Activated naive CD8-positive, alpha-beta T cell treated with anti-CD3 and anti-CD28 coated beads, Interleukin-2, amount 50 U/mL, for 24 hours (primary cell): ENCODE measurements around the gene TARDBP.
"Not testable (repeated sequence)": the region's sequence is repeated elsewhere in the genome, so short reads cannot be mapped to it uniquely, and the experiment has no call there.

Experiments used
- ATAC-seq: fragments of 150-1000 bp; cut with Tn5 transposase; one replicate; pipeline ENCODE4 v1.10.0; 2021
- DNase-seq: peaks from one replicate; pipeline ENCODE4 v3.0.0; 2021
- H3K27ac Mint-ChIP-seq: one replicate; pipeline ENCODE4 v1.8.0; 2021; ENCODE audit warnings: mild to moderate bottlenecking, mixed read lengths
- H3K27me3 Mint-ChIP-seq: one replicate; pipeline ENCODE4 v1.8.0; 2021; ENCODE audit warnings: mixed read lengths
- H3K36me3 Mint-ChIP-seq: one replicate; pipeline ENCODE4 v1.8.0; 2021; ENCODE audit warnings: low read depth, mixed read lengths
- H3K4me1 Mint-ChIP-seq: one replicate; pipeline ENCODE4 v1.8.0; 2021; ENCODE audit warnings: mixed read lengths
- H3K4me3 Mint-ChIP-seq: one replicate; pipeline ENCODE4 v1.8.0; 2021; ENCODE audit warnings: mild to moderate bottlenecking, moderate library complexity, mixed read lengths
- H3K9me3 Mint-ChIP-seq: one replicate; pipeline ENCODE4 v1.8.0; 2021; ENCODE audit warnings: mixed read lengths

The TARDBP gene

GRCh38 chr1:11054666-11055065 is 42.2 kb downstream of the TARDBP start:
- Mint-ChIP-seq H3K9me3 (no peaks in the 10 kb centered on the region), H3K4me3 (no peak overlapping the region), H3K27ac (no peak overlapping the region), H3K36me3 (peaks cover 28% of the 10 kb centered on the region), H3K27me3 (no peaks in the 10 kb centered on the region), H3K4me1 (peaks cover 26% of the 10 kb centered on the region)
- ATAC-seq: no peak
- DNase-seq: no peak

- peaks cover 30% of the 10 kb centered on the region for H3K36me3 Mint-ChIP-seq
- DNase-seq (no peak), ATAC-seq (no peak)
- H3K9me3 Mint-ChIP-seq: no peaks in the 10 kb centered on the region
- peaks cover 30% of the 10 kb centered on the region for H3K4me1 Mint-ChIP-seq
- no peaks in the 10 kb centered on the region for H3K27me3 Mint-ChIP-seq
- H3K27ac Mint-ChIP-seq: no peak overlapping the region
- no peak overlapping the region for H3K4me3 Mint-ChIP-seq
Observed at GRCh38 chr1:11055676-11056075, 43.2 kb downstream of the TARDBP start.

- no peak overlapping the region for H3K4me3 Mint-ChIP-seq
Observed at GRCh38 chr1:11056504-11056903, 44.0 kb downstream of the TARDBP start.

GRCh38 chr1:11057477-11057876 is 45.0 kb downstream of the TARDBP start:
- Mint-ChIP-seq H3K27me3 (no peaks in the 10 kb centered on the region), H3K27ac (peak overlapping the region; percentile 95), H3K4me1 (peaks cover 47% of the 10 kb centered on the region), H3K9me3 (no peaks in the 10 kb centered on the region), H3K36me3 (peaks cover 41% of the 10 kb centered on the region), H3K4me3 (peak overlapping the region; percentile 95)
- DNase-seq (no peak), ATAC-seq (no peak)

More at GRCh38 chr1:11056504-11056903, 44.0 kb downstream of the TARDBP start:
- Mint-ChIP-seq H3K27ac (no peak overlapping the region), H3K36me3 (peaks cover 34% of the 10 kb centered on the region), H3K4me1 (peaks cover 39% of the 10 kb centered on the region), H3K9me3 (no peaks in the 10 kb centered on the region), H3K27me3 (no peaks in the 10 kb centered on the region)
- DNase-seq (no peak), ATAC-seq (no peak)

GRCh38 chr1:11058026-11058425 is 45.6 kb downstream of the TARDBP start:
- DNase-seq: no peak
- Mint-ChIP-seq H3K36me3 (peaks cover 45% of the 10 kb centered on the region), H3K27me3 (no peaks in the 10 kb centered on the region), H3K27ac (peak overlapping the region; percentile 95), H3K4me3 (peak overlapping the region; percentile 95), H3K9me3 (no peaks in the 10 kb centered on the region), H3K4me1 (peaks cover 50% of the 10 kb centered on the region)
- no peak for ATAC-seq

GRCh38 chr1:11058595-11059154 is 46.2 kb downstream of the TARDBP start:
- H3K27me3 Mint-ChIP-seq: no peaks in the 10 kb centered on the region
- H3K4me1 Mint-ChIP-seq: peaks cover 56% of the 10 kb centered on the region
- no peaks in the 10 kb centered on the region for H3K9me3 Mint-ChIP-seq
- peaks cover 51% of the 10 kb centered on the region for H3K36me3 Mint-ChIP-seq
- H3K27ac Mint-ChIP-seq: peak overlapping the region; percentile 95
- H3K4me3 Mint-ChIP-seq: peak overlapping the region; percentile 95
- no peak for ATAC-seq
- DNase-seq: no peak

GRCh38 chr1:11059155-11059967 is 46.9 kb downstream of the TARDBP start:
- Mint-ChIP-seq H3K4me1 (peaks cover 60% of the 10 kb centered on the region), H3K4me3 (peak overlapping the region; percentile 95), H3K9me3 (no peaks in the 10 kb centered on the region), H3K36me3 (peaks cover 50% of the 10 kb centered on the region), H3K27ac (peak overlapping the region; percentile 95), H3K27me3 (no peaks in the 10 kb centered on the region)
- DNase-seq (no peak), ATAC-seq (peak; percentile 0)

GRCh38 chr1:11059968-11060830 is 47.7 kb downstream of the TARDBP start, which contains the start of gene SRM:
SRM (minus strand) TSS chr1:11060018; CDS start chr1:11059943, 75 bp downstream.
- H3K36me3 Mint-ChIP-seq: peaks cover 53% of the 10 kb centered on the region
- peak; percentile 93 for DNase-seq
- H3K27ac Mint-ChIP-seq: peak within 1 kb of the TSS; percentile 95
- peaks cover 60% of the 10 kb centered on the region for H3K4me1 Mint-ChIP-seq
- peak; percentile 93 for ATAC-seq
- no peaks in the 10 kb centered on the region for H3K9me3 Mint-ChIP-seq
- H3K27me3 Mint-ChIP-seq: no peaks in the 10 kb centered on the region
- peak within 1 kb of the TSS; percentile 95 for H3K4me3 Mint-ChIP-seq

- H3K27ac Mint-ChIP-seq: peak overlapping the region; percentile 73
- peak overlapping the region; percentile 93 for H3K4me3 Mint-ChIP-seq
- ATAC-seq (no peak), DNase-seq (no peak)
- peaks cover 59% of the 10 kb centered on the region for H3K4me1 Mint-ChIP-seq
- peaks cover 65% of the 10 kb centered on the region for H3K36me3 Mint-ChIP-seq
- H3K27me3 Mint-ChIP-seq: no peaks in the 10 kb centered on the region
- H3K9me3 Mint-ChIP-seq: no peaks in the 10 kb centered on the region
Observed at GRCh38 chr1:11061652-11062365, 49.4 kb downstream of the TARDBP start.

GRCh38 chr1:11062965-11063401 is 50.5 kb downstream of the TARDBP start:
- Mint-ChIP-seq H3K4me1 (peaks cover 49% of the 10 kb centered on the region), H3K27ac (peak overlapping the region; percentile 64), H3K9me3 (no peaks in the 10 kb centered on the region), H3K4me3 (peak overlapping the region; percentile 47), H3K27me3 (no peaks in the 10 kb centered on the region), H3K36me3 (peaks cover 60% of the 10 kb centered on the region)
- DNase-seq (peak; percentile 48), ATAC-seq (peak; percentile 31)

GRCh38 chr1:11063937-11064537 is 51.6 kb downstream of the TARDBP start:
- not testable (repeated sequence) for ATAC-seq, H3K4me3 Mint-ChIP-seq, DNase-seq, H3K27ac Mint-ChIP-seq, H3K9me3 Mint-ChIP-seq, H3K27me3 Mint-ChIP-seq
- Mint-ChIP-seq H3K4me1 (peaks cover 39% of the 10 kb centered on the region), H3K36me3 (peaks cover 57% of the 10 kb centered on the region)

- DNase-seq (no peak), ATAC-seq (no peak)
- Mint-ChIP-seq H3K4me3 (no peak overlapping the region), H3K4me1 (peaks cover 43% of the 10 kb centered on the region), H3K36me3 (peaks cover 62% of the 10 kb centered on the region), H3K9me3 (no peaks in the 10 kb centered on the region), H3K27ac (no peak overlapping the region), H3K27me3 (no peaks in the 10 kb centered on the region)
Observed at GRCh38 chr1:11064942-11065341, 52.5 kb downstream of the TARDBP start.

GRCh38 chr1:11065796-11066195 is 53.3 kb downstream of the TARDBP start:
- H3K4me3 Mint-ChIP-seq: no peak overlapping the region
- no peak for DNase-seq
- ATAC-seq: no peak
- H3K4me1 Mint-ChIP-seq: peaks cover 39% of the 10 kb centered on the region
- H3K9me3 Mint-ChIP-seq: no peaks in the 10 kb centered on the region
- H3K27ac Mint-ChIP-seq: no peak overlapping the region
- peaks cover 60% of the 10 kb centered on the region for H3K36me3 Mint-ChIP-seq
- no peaks in the 10 kb centered on the region for H3K27me3 Mint-ChIP-seq
